Left cardiac atrium (tissue), 4 donors: ENCODE data around the gene SNAPC4. TPM values are rescaled to one million over a fixed set of nuclear protein-coding genes. Genes with fewer than 3 reads are reported as not detected.

Experiments used
- ATAC-seq, 2 donors: fragments of 200-7000 bp; cut with Tn5 transposase; one replicate each; pipeline ENCODE4 v1.9.1; 2020; ENCODE audit warnings: mild to moderate bottlenecking in 2 of 2, moderate library complexity in 2 of 2
- DNase-seq: peaks from one replicate; pipeline ENCODE4 v3.0.0-alpha.2; 2020
- intact Hi-C, 2 donors: fragments of 100-400 bp; cut with DNase I; formaldehyde crosslinking; loops; one replicate each; pipeline versions ENCODE4 v1.14.1 to v1.15.1; 2022 to 2023
- long read RNA-seq: library from polyadenylated mRNA; unstranded; transcript quantifications from one replicate; pipeline ENCODE4 v2.0.0, GENCODE V29; 2021
- total RNA-seq, 2 donors: library from RNA; stranded (reverse); fragmentation: NEBNext Ultra II Directional; extraction: Animal tissue kit (Norgen Biotek cat#: 25700); gene quantifications; one replicate each; pipeline ENCODE4 v1.2.1, GENCODE V29; 2021
- donor health status: DM: no; HTN: yes; CAD: no.
- donor health status: DM: no; HTN: yes; CAD: no; lungs with severe emphysema.
- donor health status: DM: yes; HTN: yes; CAD: no.
- donor health status: Dilated cardiomyopathy.

SNAPC4 gene, protein sequence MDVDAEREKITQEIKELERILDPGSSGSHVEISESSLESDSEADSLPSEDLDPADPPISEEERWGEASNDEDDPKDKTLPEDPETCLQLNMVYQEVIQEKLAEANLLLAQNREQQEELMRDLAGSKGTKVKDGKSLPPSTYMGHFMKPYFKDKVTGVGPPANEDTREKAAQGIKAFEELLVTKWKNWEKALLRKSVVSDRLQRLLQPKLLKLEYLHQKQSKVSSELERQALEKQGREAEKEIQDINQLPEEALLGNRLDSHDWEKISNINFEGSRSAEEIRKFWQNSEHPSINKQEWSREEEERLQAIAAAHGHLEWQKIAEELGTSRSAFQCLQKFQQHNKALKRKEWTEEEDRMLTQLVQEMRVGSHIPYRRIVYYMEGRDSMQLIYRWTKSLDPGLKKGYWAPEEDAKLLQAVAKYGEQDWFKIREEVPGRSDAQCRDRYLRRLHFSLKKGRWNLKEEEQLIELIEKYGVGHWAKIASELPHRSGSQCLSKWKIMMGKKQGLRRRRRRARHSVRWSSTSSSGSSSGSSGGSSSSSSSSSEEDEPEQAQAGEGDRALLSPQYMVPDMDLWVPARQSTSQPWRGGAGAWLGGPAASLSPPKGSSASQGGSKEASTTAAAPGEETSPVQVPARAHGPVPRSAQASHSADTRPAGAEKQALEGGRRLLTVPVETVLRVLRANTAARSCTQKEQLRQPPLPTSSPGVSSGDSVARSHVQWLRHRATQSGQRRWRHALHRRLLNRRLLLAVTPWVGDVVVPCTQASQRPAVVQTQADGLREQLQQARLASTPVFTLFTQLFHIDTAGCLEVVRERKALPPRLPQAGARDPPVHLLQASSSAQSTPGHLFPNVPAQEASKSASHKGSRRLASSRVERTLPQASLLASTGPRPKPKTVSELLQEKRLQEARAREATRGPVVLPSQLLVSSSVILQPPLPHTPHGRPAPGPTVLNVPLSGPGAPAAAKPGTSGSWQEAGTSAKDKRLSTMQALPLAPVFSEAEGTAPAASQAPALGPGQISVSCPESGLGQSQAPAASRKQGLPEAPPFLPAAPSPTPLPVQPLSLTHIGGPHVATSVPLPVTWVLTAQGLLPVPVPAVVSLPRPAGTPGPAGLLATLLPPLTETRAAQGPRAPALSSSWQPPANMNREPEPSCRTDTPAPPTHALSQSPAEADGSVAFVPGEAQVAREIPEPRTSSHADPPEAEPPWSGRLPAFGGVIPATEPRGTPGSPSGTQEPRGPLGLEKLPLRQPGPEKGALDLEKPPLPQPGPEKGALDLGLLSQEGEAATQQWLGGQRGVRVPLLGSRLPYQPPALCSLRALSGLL (N-terminal part only)
- total RNA-seq, result 1 to 10 TPM; 3.4 to 3.8 TPM
- long read RNA-seq, partial matches to known transcripts, result 1 of 3 reads
- long read RNA-seq, other reads (novel, unspliced or antisense), result 2 of 3 reads

- ATAC-seq (peak; percentile 92 to 95), DNase-seq (peak; percentile 89)
- intact Hi-C loops, result loop anchor here in 1 of 2 donors (5.0 to 10.0 kb wide), 2 partner anchors 55 to 88 kb away; no protein-coding TSS in a partner anchor
Measured at GRCh38 chr9:136400038-136400834, at the start of gene SNAPC4. TSS of gene SNAPC4 (minus strand) at chr9:136400170. CDS start at chr9:136398428, 1,742 bp downstream.

GRCh38 chr9:136448655-136449054, 48.7 kb upstream of the SNAPC4 start:
- intact Hi-C loops, result no loop called here
- DNase-seq (no peak), ATAC-seq (no peak)

DNA sequence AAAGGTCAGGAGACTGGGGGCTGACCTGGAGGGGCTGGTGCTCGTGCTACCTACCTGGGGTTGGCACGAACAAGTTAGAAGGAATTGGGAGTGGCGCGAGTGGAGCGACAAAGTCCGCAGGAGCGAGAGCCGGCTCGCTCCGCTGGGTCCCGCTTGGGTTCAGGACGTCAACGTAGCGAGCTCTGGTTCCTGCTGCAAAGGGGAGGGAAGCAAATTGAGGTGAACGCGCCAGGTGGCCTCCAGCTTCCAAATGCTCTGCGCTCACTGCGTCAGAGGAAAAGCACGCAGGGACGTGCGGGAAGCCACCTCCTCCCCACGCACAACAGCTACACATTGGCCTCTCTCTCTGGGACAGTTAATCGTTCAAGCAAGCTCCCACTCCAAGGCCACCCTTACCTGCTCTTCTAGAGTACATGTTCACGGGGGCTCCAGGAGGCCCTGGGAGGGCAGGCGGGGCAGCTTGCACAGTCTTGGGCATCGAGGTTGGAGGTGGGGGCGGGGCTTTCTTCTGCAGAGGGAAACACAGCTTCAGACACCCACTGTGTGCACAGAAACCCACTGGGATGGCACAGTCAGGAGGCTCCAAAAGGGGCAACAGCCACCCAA, 47.3 kb upstream of the SNAPC4 start:
- intact Hi-C loops, result no loop called here
- no peak for DNase-seq
- no peak for ATAC-seq

GRCh38 chr9:136445799-136446198, 45.8 kb upstream of the SNAPC4 start:
- DNase-seq (no peak), ATAC-seq (no peak)
- intact Hi-C loops, result no loop called here

DNA sequence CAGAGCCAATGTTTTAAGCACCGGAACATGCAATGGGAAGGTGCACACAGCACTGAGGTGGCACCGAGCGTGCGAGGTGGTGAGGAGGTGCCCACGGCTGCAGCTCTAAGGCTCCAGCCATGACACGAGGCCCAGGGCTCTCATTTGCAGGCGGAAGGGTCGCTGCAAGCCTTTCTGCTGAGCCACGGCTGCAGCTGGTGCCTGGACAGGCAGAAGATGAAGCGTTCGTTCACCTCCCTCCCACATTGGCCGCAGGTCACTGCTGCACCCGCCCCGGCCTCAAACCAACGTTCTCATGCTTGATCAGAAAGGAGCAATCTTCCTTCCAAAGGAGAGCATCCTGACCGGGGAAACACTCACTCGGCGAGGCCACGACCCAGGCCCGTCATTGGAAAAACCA, 44.1 kb upstream of the SNAPC4 start:
- DNase-seq (no peak), ATAC-seq (no peak)
- intact Hi-C loops, result no loop called here

DNA sequence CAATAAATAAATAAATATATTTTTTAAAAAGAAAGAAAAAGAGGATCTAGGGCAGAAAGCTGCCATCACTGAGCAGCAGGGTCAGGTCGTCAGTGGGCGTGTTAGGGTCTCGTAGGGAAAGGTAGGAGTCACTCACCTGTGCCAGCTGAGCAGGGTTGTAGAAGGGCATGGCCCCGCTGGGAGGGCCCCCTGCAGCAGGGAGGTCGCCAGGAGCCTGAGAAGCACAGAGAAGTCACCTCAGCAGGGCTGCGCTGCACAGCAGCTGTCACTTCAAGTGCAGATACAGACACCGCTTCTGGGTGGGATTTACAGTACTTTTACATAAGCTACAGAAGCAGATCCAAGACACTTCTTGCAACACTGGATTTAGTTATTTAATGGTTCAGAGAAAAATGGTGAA, 43.7 kb upstream of the SNAPC4 start:
- no peak for DNase-seq
- intact Hi-C loops, result no loop called here
- no peak for ATAC-seq

- intact Hi-C loops, result no loop called here
- no peak for ATAC-seq
Measured at GRCh38 chr9:136443087-136443486, 43.1 kb upstream of the SNAPC4 start.

GRCh38 chr9:136442265-136442664, 42.3 kb upstream of the SNAPC4 start:
- intact Hi-C loops, result no loop called here
- ATAC-seq, result no peak
- DNase-seq, result no peak

More at GRCh38 chr9:136443087-136443486, 43.1 kb upstream of the SNAPC4 start:
- DNase-seq, result no peak

DNA sequence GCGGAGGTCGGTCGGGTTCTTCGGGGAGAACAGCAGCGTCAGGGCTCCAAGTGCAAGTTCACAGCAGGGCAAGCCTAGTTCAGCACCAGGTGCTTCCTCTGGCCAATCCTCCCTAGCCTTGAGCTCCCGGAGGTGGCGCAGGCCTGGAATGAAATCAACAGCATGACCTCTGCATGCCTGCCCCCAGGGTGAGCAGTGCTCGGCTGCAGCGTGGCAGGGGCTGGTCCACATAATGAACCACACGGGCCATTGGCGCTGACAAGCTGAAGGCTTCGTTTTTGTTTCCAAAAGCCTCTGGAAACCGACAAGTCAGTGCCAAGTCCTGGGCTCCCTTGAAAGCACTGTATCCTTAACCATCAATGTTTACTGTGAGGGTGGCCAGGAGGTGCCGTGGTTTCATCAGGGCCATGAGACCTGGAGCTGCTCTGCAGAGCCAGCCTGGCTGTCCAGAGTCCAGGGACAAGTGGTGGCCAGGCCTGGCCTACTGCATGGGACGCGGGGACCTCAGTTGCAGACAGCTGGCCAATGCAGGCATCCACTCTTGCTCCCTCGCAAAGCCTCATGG, 41.8 kb upstream of the SNAPC4 start:
- intact Hi-C loops, result no loop called here
- DNase-seq, result no peak
- ATAC-seq, result no peak

DNA sequence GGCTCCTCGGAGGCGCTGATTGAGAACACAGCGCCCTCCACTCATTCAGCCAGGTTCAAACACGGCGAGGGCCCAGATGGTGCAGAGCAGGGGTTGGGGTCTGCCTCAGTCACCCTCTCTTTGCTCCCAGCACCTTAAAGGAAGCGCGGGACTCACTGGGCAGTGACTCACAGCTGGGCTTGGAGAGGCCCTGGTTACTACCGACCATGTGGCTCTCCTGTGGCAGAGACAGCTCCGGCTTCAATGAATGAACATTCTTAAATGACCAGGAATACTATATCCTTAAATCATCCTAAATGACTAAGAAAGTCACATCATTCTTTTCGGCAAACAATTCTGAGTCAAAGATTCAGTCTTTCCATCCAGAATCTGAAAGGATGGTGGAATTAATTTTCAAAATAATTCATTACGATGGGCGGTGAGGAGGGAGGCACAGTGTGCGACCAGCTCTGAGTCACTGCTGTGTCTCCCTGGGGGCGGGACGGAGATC, 41.3 kb upstream of the SNAPC4 start:
- DNase-seq (no peak), ATAC-seq (no peak)
- intact Hi-C loops, result no loop called here

DNA sequence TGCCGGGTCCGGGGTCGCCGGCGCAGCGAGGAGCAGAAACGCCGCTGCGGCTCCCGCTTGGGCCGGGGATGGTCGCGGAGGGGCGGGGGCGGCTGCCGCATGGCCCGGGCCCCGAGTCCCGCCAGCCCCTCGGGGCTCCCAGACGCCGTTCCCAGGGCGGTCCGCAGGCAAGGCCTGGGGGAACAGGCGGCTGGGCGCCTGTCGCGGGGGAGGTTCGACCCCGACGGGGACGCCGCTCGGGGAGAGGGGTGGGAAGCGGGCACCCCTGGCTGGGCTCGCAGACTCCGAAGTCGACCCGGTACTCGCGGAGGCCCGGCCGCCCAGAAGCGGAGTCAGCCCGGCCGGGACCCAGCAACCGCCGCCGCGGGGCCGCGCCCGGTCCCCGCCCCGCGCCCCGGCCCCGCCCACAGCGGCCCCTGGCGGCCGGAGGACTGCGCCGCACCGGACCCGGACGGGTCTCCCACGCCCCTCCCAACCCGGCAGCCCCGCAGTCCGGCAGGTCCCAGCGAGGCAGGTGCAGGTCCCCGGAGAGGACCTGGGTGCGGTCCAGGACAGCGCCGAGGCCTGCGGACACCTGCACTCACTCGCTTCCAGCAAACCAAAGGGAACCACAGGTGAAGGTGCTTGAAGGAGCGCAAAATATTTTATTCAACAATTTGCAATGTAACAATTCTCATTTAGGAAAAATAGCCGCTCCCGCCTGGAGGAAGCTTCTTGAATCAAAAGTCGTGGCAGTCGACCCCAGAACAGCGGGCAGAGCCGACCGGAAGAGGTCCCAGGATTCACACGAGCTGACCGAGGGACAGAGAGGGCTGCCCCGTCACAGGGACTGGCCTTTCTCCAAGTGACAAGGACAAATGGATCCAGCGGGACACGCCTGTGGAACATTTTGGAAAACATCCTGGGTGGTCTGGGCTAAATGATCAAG, 39.8 kb upstream of the SNAPC4 start, which contains the start of gene INPP5E:
TSS of gene INPP5E (minus strand) at position 365 of the 928 bp plus-strand sequence. CDS start 426 bp downstream, outside the sequence.
- intact Hi-C loops, result no loop called here
- peak; percentile 74 for DNase-seq
- ATAC-seq, result peak; percentile 87 to 92

GRCh38 chr9:136438548-136439480, 38.8 kb upstream of the SNAPC4 start:
- DNase-seq (no peak), ATAC-seq (peak; percentile 45 to 50)
- intact Hi-C loops, result no loop called here

GRCh38 chr9:136437839-136438547, 38.0 kb upstream of the SNAPC4 start:
- ATAC-seq, result no peak
- intact Hi-C loops, result no loop called here
- DNase-seq, result no peak

DNA sequence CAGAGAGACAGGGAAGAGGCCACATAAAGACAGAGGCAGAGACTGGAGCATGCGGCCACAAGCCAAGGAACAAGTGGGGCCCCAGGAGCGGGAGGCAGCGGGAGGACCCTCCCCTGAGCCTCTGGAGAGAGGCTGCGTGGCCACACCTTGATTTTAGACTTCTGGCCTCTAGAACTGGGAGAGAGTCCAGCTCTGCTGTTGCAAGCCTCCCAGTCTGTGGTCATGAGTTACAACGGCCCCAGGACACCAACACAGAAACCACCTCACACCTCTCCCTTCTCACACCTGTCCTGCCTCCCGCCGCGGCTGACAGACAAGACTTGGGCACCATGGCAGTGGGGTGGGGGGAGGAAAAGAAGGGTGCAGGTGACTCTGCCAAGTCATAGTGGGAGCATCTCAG, 37.5 kb upstream of the SNAPC4 start:
- intact Hi-C loops, result no loop called here
- ATAC-seq (no peak), DNase-seq (no peak)
